Hepatocyte (in vitro differentiated cells): ENCODE data around the gene DPF3.

Experiments
- CTCF ChIP-seq: fragments of 200-600 bp; sonication (generic); IDR thresholded peaks from 2 replicates; pipeline ENCODE4 v1.5.1; 2016; ENCODE audit warnings: antibody characterized with exemption, mild to moderate bottlenecking; ENCODE audit not compliant: poor library complexity
- EZH2 ChIP-seq: fragments of 200-600 bp; sonication (generic); IDR thresholded peaks from 2 replicates; pipeline ENCODE4 v1.6.1; 2016; ENCODE audit warnings: antibody characterized with exemption, mild to moderate bottlenecking, borderline replicate concordance

- no peak for TF ChIP-seq CTCF
- TF ChIP-seq EZH2: no peak
Observed at GRCh38 chr14:72902801-72903530, 9.1 kb upstream of the DPF3 start.
